HFF-Myc (cell line): ENCODE data around the gene DNAJC15.

ENCODE experiments used
- DNase-seq: peaks from one replicate; pipeline ENCODE4 v3.0.0-alpha.2; 2011; ENCODE audit warnings: low read depth; ENCODE audit errors: extremely low read depth
- H3K4me3 ChIP-seq: replicated peaks from 2 replicates; pipeline ENCODE4 v1.5.1; 2011; ENCODE audit warnings: low read depth, mild to moderate bottlenecking, control low read depth, low read length
- CTCF ChIP-seq: IDR thresholded peaks from 2 replicates; pipeline ENCODE4 v1.5.1; 2012; ENCODE audit warnings: mild to moderate bottlenecking, low read depth, low read length, control low read depth; ENCODE audit errors: missing control alignments

Gene DNAJC15

GRCh38 chr13:43023289-43023963 lies at the start of gene DNAJC15:
TSS of gene DNAJC15 (plus strand) at chr13:43023586. CDS start at chr13:43023627, 41 bp downstream.
- DNase-seq = peak; percentile 52
- peak within 1 kb of the TSS; percentile 79 for H3K4me3 ChIP-seq
- no peak for TF ChIP-seq CTCF

GRCh38 chr13:42976066-42976465 lies 47.3 kb upstream of the DNAJC15 start:
- no peak for TF ChIP-seq CTCF
- H3K4me3 ChIP-seq = no peak overlapping the region
- no peak for DNase-seq

- H3K4me3 ChIP-seq = no peak overlapping the region
- no peak for TF ChIP-seq CTCF
- no peak for DNase-seq
Measured at GRCh38 chr13:42977219-42977659, 46.1 kb upstream of the DNAJC15 start.

- H3K4me3 ChIP-seq = no peak overlapping the region
- no peak for DNase-seq
- TF ChIP-seq CTCF = no peak
Measured at GRCh38 chr13:42981317-42981716, 42.1 kb upstream of the DNAJC15 start.

GRCh38 chr13:42981853-42982252 lies 41.5 kb upstream of the DNAJC15 start:
- H3K4me3 ChIP-seq = no peak overlapping the region
- DNase-seq = no peak
- TF ChIP-seq CTCF = no peak

- H3K4me3 ChIP-seq = no peak overlapping the region
- no peak for DNase-seq
- TF ChIP-seq CTCF = no peak
Measured at GRCh38 chr13:42984026-42984425, 39.4 kb upstream of the DNAJC15 start.

GRCh38 chr13:42984691-42985090 lies 38.7 kb upstream of the DNAJC15 start:
- DNase-seq = no peak
- TF ChIP-seq CTCF = no peak
- no peak overlapping the region for H3K4me3 ChIP-seq
